ENCODE results near the gene PARD6G. TPM values are rescaled to one million over a fixed set of nuclear protein-coding genes. Genes with fewer than 3 reads are reported as not detected.

PARD6G gene
- total RNA-seq, 1 experiment from 2014 or later = 13.0 TPM

DNA sequence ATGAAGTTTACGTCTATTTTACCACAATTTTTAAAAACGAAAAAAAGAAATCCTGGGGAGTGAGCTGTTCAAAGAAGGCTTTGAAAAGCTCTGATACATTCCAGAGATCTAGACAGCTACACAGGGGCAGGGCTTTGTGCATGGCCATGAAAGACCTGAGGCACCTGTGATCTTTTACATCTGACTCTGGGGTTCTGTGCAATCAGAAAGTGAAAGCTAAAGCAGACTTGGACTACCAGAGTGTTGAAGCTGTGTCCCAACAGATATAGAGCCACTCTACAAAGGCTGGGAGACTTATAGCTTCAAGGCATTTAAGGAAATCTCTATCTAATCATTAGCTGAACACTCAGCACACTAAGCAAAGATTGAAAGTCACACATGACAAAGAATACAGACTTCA lies 34.1 kb downstream of the PARD6G start (continued):
- TF ChIP-seq PREB (CRISPR knock-in tag; IDR thresholded peaks at IDR 0.05; ENCODE audit: borderline replicate concordance) (no peak), KAT7 (CRISPR knock-in tag; IDR thresholded peaks at IDR 0.05; ENCODE audit: borderline replicate concordance) (no peak)

- POLR2A ChIA-PET = no interaction called here
- no peak for TF ChIP-seq FOXP1 (CRISPR knock-in tag; IDR thresholded peaks at IDR 0.05; ENCODE audit: borderline replicate concordance)
- TF ChIP-seq, protein P1, sequence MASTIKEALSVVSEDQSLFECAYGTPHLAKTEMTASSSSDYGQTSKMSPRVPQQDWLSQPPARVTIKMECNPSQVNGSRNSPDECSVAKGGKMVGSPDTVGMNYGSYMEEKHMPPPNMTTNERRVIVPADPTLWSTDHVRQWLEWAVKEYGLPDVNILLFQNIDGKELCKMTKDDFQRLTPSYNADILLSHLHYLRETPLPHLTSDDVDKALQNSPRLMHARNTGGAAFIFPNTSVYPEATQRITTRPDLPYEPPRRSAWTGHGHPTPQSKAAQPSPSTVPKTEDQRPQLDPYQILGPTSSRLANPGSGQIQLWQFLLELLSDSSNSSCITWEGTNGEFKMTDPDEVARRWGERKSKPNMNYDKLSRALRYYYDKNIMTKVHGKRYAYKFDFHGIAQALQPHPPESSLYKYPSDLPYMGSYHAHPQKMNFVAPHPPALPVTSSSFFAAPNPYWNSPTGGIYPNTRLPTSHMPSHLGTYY (CRISPR knock-in tag; IDR thresholded peaks at IDR 0.05) = no peak
- no peak for TF ChIP-seq RORB (CRISPR knock-in tag; IDR thresholded peaks at IDR 0.05)
- TF ChIP-seq FOXK1 (CRISPR knock-in tag; IDR thresholded peaks at IDR 0.05) = no peak
- TF ChIP-seq, protein P2, sequence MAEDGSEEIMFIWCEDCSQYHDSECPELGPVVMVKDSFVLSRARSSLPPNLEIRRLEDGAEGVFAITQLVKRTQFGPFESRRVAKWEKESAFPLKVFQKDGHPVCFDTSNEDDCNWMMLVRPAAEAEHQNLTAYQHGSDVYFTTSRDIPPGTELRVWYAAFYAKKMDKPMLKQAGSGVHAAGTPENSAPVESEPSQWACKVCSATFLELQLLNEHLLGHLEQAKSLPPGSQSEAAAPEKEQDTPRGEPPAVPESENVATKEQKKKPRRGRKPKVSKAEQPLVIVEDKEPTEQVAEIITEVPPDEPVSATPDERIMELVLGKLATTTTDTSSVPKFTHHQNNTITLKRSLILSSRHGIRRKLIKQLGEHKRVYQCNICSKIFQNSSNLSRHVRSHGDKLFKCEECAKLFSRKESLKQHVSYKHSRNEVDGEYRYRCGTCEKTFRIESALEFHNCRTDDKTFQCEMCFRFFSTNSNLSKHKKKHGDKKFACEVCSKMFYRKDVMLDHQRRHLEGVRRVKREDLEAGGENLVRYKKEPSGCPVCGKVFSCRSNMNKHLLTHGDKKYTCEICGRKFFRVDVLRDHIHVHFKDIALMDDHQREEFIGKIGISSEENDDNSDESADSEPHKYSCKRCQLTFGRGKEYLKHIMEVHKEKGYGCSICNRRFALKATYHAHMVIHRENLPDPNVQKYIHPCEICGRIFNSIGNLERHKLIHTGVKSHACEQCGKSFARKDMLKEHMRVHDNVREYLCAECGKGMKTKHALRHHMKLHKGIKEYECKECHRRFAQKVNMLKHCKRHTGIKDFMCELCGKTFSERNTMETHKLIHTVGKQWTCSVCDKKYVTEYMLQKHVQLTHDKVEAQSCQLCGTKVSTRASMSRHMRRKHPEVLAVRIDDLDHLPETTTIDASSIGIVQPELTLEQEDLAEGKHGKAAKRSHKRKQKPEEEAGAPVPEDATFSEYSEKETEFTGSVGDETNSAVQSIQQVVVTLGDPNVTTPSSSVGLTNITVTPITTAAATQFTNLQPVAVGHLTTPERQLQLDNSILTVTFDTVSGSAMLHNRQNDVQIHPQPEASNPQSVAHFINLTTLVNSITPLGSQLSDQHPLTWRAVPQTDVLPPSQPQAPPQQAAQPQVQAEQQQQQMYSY (CRISPR knock-in tag; IDR thresholded peaks at IDR 0.05) = no peak
- no peak for TF ChIP-seq ZNF121 (CRISPR knock-in tag; IDR thresholded peaks at IDR 0.05)
- no peak for TF ChIP-seq OVOL2 (CRISPR knock-in tag; IDR thresholded peaks at IDR 0.05; ENCODE audit: borderline replicate concordance)
- TF ChIP-seq KAT7 (CRISPR knock-in tag; IDR thresholded peaks at IDR 0.05; ENCODE audit: borderline replicate concordance) = no peak
- no peak for TF ChIP-seq NR3C1 (CRISPR knock-in tag; conservative IDR thresholded peaks at IDR 0.05; ENCODE audit: low read depth)
- TF ChIP-seq, protein P3, sequence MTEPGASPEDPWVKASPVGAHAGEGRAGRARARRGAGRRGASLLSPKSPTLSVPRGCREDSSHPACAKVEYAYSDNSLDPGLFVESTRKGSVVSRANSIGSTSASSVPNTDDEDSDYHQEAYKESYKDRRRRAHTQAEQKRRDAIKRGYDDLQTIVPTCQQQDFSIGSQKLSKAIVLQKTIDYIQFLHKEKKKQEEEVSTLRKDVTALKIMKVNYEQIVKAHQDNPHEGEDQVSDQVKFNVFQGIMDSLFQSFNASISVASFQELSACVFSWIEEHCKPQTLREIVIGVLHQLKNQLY (CRISPR knock-in tag; IDR thresholded peaks at IDR 0.05) = no peak
- TF ChIP-seq, protein P4, sequence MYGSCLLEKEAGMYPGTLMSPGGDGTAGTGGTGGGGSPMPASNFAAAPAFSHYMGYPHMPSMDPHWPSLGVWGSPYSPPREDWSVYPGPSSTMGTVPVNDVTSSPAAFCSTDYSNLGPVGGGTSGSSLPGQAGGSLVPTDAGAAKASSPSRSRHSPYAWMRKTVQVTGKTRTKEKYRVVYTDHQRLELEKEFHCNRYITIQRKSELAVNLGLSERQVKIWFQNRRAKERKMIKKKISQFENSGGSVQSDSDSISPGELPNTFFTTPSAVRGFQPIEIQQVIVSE (CRISPR knock-in tag; IDR thresholded peaks at IDR 0.05; ENCODE audit: borderline replicate concordance) = no peak
- no peak for TF ChIP-seq ATF1 (CRISPR knock-in tag; IDR thresholded peaks at IDR 0.05)
- no peak for TF ChIP-seq ZNF425 (CRISPR knock-in tag; conservative IDR thresholded peaks at IDR 0.05)
- no peak for TF ChIP-seq ESRRA (CRISPR knock-in tag; IDR thresholded peaks at IDR 0.05; ENCODE audit: borderline replicate concordance)
- no peak for TF ChIP-seq AFF4 (CRISPR knock-in tag; IDR thresholded peaks at IDR 0.05; ENCODE audit: borderline replicate concordance)
- TF ChIP-seq, protein P5, sequence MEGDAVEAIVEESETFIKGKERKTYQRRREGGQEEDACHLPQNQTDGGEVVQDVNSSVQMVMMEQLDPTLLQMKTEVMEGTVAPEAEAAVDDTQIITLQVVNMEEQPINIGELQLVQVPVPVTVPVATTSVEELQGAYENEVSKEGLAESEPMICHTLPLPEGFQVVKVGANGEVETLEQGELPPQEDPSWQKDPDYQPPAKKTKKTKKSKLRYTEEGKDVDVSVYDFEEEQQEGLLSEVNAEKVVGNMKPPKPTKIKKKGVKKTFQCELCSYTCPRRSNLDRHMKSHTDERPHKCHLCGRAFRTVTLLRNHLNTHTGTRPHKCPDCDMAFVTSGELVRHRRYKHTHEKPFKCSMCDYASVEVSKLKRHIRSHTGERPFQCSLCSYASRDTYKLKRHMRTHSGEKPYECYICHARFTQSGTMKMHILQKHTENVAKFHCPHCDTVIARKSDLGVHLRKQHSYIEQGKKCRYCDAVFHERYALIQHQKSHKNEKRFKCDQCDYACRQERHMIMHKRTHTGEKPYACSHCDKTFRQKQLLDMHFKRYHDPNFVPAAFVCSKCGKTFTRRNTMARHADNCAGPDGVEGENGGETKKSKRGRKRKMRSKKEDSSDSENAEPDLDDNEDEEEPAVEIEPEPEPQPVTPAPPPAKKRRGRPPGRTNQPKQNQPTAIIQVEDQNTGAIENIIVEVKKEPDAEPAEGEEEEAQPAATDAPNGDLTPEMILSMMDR (IDR thresholded peaks at IDR 0.05) = no peak
- no peak for TF ChIP-seq ZNF263 (CRISPR knock-in tag; IDR thresholded peaks at IDR 0.05; ENCODE audit: low read depth)
Measured at GRCh38 chr18:80210312-80211083, 36.8 kb downstream of the PARD6G start.

More at GRCh38 chr18:80210312-80211083, 36.8 kb downstream of the PARD6G start:
- CTCF ChIA-PET = interaction anchor here (0.6 to 1.7 kb wide), 3 partner anchors 10 to 51 kb away, joined by 3 to 12 read pairs (median 5); no protein-coding TSS in a partner anchor
- Mint-ChIP-seq H3K4me3 (no peak overlapping the region), H3K27ac (no peak overlapping the region), H3K4me1 (peaks cover 12% of the 10 kb centered on the region), H3K36me3 (no peaks in the 10 kb centered on the region), H3K9me3 (no peaks in the 10 kb centered on the region), H3K27me3 (ENCODE audit: low read depth) (no peaks in the 10 kb centered on the region)
- DNase-seq (ENCODE audit: low spot score) (no peak), ATAC-seq (peak; percentile 56)
